ENCODE results near the gene TSPAN15. TPM values are rescaled to one million over a fixed set of nuclear protein-coding genes. Genes with fewer than 3 reads are reported as not detected.

TSPAN15 gene
- total RNA-seq, 2 experiments from 2014 or later: 0.58 to 1.2 TPM

GRCh38 chr10:69553328-69553727, 102.1 kb downstream of the TSPAN15 start:
- Mint-ChIP-seq H3K36me3 (ENCODE audit: low read depth) (no peaks in the 10 kb centered on the region), H3K4me3 (no peak overlapping the region), H3K27ac (no peak overlapping the region), H3K9me3 (peaks cover 21% of the 10 kb centered on the region), H3K4me1 (ENCODE audit: low read depth) (peaks cover 3% of the 10 kb centered on the region), H3K27me3 (peaks cover 3% of the 10 kb centered on the region)
- POLR2A ChIA-PET: interaction anchor here (0.6 kb wide), 1 partner anchor 290 kb away, joined by 6 read pairs; no protein-coding TSS in a partner anchor
- intact Hi-C loops (cut with micrococcal nuclease): no loop called here
- no peak for DNase-seq
- TF ChIP-seq CTCF (IDR thresholded peaks at IDR 0.05): no peak
- CTCF ChIA-PET: no interaction called here
- no peak for ATAC-seq

DNA sequence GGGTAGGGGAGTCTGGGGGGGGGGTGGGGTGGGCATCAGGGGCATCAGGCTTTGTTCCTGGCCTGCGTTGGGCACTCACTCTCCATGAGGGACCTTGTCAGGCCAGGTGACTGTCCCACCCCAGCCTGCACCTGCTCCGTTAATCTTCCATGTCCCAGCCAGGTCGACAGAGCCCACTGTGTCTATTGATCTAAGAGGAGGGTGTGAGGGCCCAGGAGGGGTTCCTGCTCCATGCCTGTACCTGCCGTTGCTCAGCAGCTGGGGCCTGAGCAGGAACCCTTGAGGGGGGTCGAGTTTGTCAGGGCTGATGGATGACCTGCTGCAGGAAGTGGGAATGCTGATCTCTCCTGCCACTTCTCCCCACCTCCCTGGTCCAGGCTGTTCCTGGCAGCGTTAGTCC, 103.3 kb downstream of the TSPAN15 start:
- H3K27ac Mint-ChIP-seq: no peak overlapping the region
- H3K9me3 Mint-ChIP-seq: peaks cover 11% of the 10 kb centered on the region
- intact Hi-C loops (cut with micrococcal nuclease): no loop called here
- peaks cover 3% of the 10 kb centered on the region for H3K27me3 Mint-ChIP-seq
- CTCF ChIA-PET: no interaction called here
- no peak overlapping the region for H3K4me3 Mint-ChIP-seq
- peaks cover 10% of the 10 kb centered on the region for H3K4me1 Mint-ChIP-seq (ENCODE audit: low read depth)
- TF ChIP-seq CTCF (IDR thresholded peaks at IDR 0.05): no peak
- POLR2A ChIA-PET: no interaction called here
- no peaks in the 10 kb centered on the region for H3K36me3 Mint-ChIP-seq (ENCODE audit: low read depth)
- DNase-seq (no peak), ATAC-seq (no peak)

Other genes with a start within 250 kb of the TSPAN15 start
- gene HKDC1, start 231.1 kb upstream of the TSPAN15 start, total RNA-seq: under 1 TPM in 1 of 2 experiments, not detected in 1; 0.40 TPM
- gene HK1, start 173.0 kb upstream of the TSPAN15 start, total RNA-seq: 100 to 1,000 TPM; 314 to 325 TPM
- gene TACR2, start 34.5 kb upstream of the TSPAN15 start, total RNA-seq: not detected
- 1 to 10 TPM; 1.3 to 2.3 TPM for gene NEUROG3, start 122.0 kb downstream of the TSPAN15 start, total RNA-seq
- 10 to 100 TPM; 10.8 to 12.5 TPM for gene FAM241B, start 178.8 kb downstream of the TSPAN15 start, total RNA-seq